ENCODE measurements around the gene BMP2K. TPM values are rescaled to one million over a fixed set of nuclear protein-coding genes. Genes with fewer than 3 reads are reported as not detected.

Gene BMP2K
- polyA plus RNA-seq, 2 of the 4 experiments (the other 2 are of a cell fraction) = 9.9 to 19.7 TPM

- ATAC-seq (no peak), FAIRE-seq (no peak), DNase-seq (ENCODE audit: low read depth in 1 of 2, low spot score in 1 of 2) (no peak)
- POLR2A ChIA-PET = no interaction called here
- TF ChIP-seq NR3C1 (IDR thresholded peaks at IDR 0.05) (no peak), RARB (CRISPR knock-in tag; IDR thresholded peaks at IDR 0.05) (no peak), MAX (IDR thresholded peaks at IDR 0.05) (no peak), RFX5 (IDR thresholded peaks at IDR 0.05) (no peak)
- Histone ChIP-seq H3K4me2 (no peak overlapping the region), H3K4me1 (no peaks in the 10 kb centered on the region), H3K9me3 (no peaks in the 10 kb centered on the region), H3K4me3 (no peak overlapping the region), H3K27ac (no peak overlapping the region)
- CTCF ChIA-PET = no interaction called here
Observed at GRCh38 chr4:78764498-78764961, 11.6 kb upstream of the BMP2K start.

- POLR2A ChIA-PET = no interaction called here
- WGBS (ENCODE audit: missing lambda C conversion rate) = 26% methylated on average over 1 of the region's 1 CpG
Observed at GRCh38 chr4:78765432-78766006, 10.6 kb upstream of the BMP2K start.

GRCh38 chr4:78766026-78766425 lies 10.1 kb upstream of the BMP2K start:
- no peak overlapping the region for H3K4me2 ChIP-seq

More at GRCh38 chr4:78765432-78766006, 10.6 kb upstream of the BMP2K start:
- no peak overlapping the region for H3K4me3 ChIP-seq
- H3K4me2 ChIP-seq = no peak overlapping the region
- ATAC-seq = no peak
- H3K9me3 ChIP-seq = no peaks in the 10 kb centered on the region
- TF ChIP-seq PHF8 (IDR thresholded peaks at IDR 0.05; ENCODE audit: borderline replicate concordance, low read depth) (no peak), HES2 (IDR thresholded peaks at IDR 0.05) (no peak), RFX5 (IDR thresholded peaks at IDR 0.05) (no peak), JUN (IDR thresholded peaks at IDR 0.05) (no peak), ATOH8 (CRISPR knock-in tag; IDR thresholded peaks at IDR 0.05; ENCODE audit: low read depth) (no peak), BHLHE40 (IDR thresholded peaks at IDR 0.05; ENCODE audit: low read depth, low read length) (no peak)
- CTCF ChIA-PET = no interaction called here
- no peak overlapping the region for H3K27ac ChIP-seq
- no peak for FAIRE-seq
- no peaks in the 10 kb centered on the region for H3K4me1 ChIP-seq
- no peak for DNase-seq (ENCODE audit: low read depth in 1 of 2, low spot score in 1 of 2)

GRCh38 chr4:78766650-78767049 lies 9.5 kb upstream of the BMP2K start:
- 93% methylated on average over 4 of the region's 5 CpGs for WGBS (ENCODE audit: missing lambda C conversion rate)
- POLR2A ChIA-PET = no interaction called here
- Histone ChIP-seq H3K9me3 (no peaks in the 10 kb centered on the region), H3K4me2 (no peak overlapping the region), H3K27ac (no peak overlapping the region), H3K4me1 (no peaks in the 10 kb centered on the region), H3K4me3 (no peak overlapping the region)
- DNase-seq (ENCODE audit: low read depth in 1 of 2, low spot score in 1 of 2) (no peak), ATAC-seq (no peak), FAIRE-seq (no peak)
- CTCF ChIA-PET = interaction anchor here (0.8 to 1.0 kb wide), 2 partner anchors 16 to 122 kb away, joined by 3 read pairs; no protein-coding TSS in a partner anchor
- TF ChIP-seq PBX3 (IDR thresholded peaks at IDR 0.05) (no peak), RAD21 (conservative IDR thresholded peaks at IDR 0.05 in 1 of 2, IDR thresholded peaks at IDR 0.05 in 1 of 2) (no peak), USF2 (IDR thresholded peaks at IDR 0.05) (no peak), E2F6 (IDR thresholded peaks at IDR 0.05; ENCODE audit: borderline replicate concordance, low read depth) (no peak), NPAS2 (CRISPR knock-in tag; IDR thresholded peaks at IDR 0.05; ENCODE audit: borderline replicate concordance) (no peak), MAX (IDR thresholded peaks at IDR 0.05) (no peak), SREBF2 (IDR thresholded peaks at IDR 0.05) (no peak), ELK1 (IDR thresholded peaks at IDR 0.05; ENCODE audit: low read depth, low read length) (no peak)

More at GRCh38 chr4:78766026-78766425, 10.1 kb upstream of the BMP2K start:
- ChIA-PET CTCF (no interaction called here), POLR2A (no interaction called here)
- no peak for ATAC-seq
- no peak overlapping the region for H3K4me3 ChIP-seq
- no peak for DNase-seq (ENCODE audit: low read depth in 1 of 2, low spot score in 1 of 2)
- H3K4me1 ChIP-seq = no peaks in the 10 kb centered on the region
- no peaks in the 10 kb centered on the region for H3K9me3 ChIP-seq
- TF ChIP-seq CHD4 (IDR thresholded peaks at IDR 0.05; ENCODE audit: borderline replicate concordance) (no peak), ATOH8 (CRISPR knock-in tag; IDR thresholded peaks at IDR 0.05; ENCODE audit: low read depth) (no peak), ZSCAN20 (CRISPR knock-in tag; IDR thresholded peaks at IDR 0.05) (no peak), CHD2 (IDR thresholded peaks at IDR 0.05; ENCODE audit: low read length, partially characterized antibody) (no peak), TP53 (CRISPR knock-in tag; IDR thresholded peaks at IDR 0.05) (no peak), RAD21 (conservative IDR thresholded peaks at IDR 0.05 in 1 of 2, IDR thresholded peaks at IDR 0.05 in 1 of 2) (no peak), USF2 (IDR thresholded peaks at IDR 0.05) (no peak), JUN (IDR thresholded peaks at IDR 0.05) (no peak), GATA3 (IDR thresholded peaks at IDR 0.05; ENCODE audit: borderline replicate concordance) (no peak)
- no peak for FAIRE-seq
- no peak overlapping the region for H3K27ac ChIP-seq
- WGBS (ENCODE audit: missing lambda C conversion rate) = 85% methylated on average over 3 of the region's 3 CpGs

Data from A549 (cell line).